Activated T-helper 2 cell treated with anti-CD3 and anti-CD28 coated beads, Interferon-gamma antibody, Interleukin-2, Interleukin-4, amounts not matched to agents 10 μg/mL and 5 μg/mL and 100 μg/mL, durations not matched to agents 14 hours and 24 hours and 36 hours (primary cell): ENCODE data around the gene CD2. TPM values are rescaled to one million over a fixed set of nuclear protein-coding genes. Genes with fewer than 3 reads are reported as not detected.

Source experiments
- DNase-seq: peaks from one replicate; pipeline ENCODE4 v3.0.0; 2021; ENCODE audit warnings: low spot score
- H3K27ac Mint-ChIP-seq: one replicate; pipeline ENCODE4 v1.8.0; 2021; ENCODE audit warnings: mixed read lengths
- H3K27me3 Mint-ChIP-seq: one replicate; pipeline ENCODE4 v1.8.0; 2021; ENCODE audit warnings: low read depth, mixed read lengths
- H3K36me3 Mint-ChIP-seq: one replicate; pipeline ENCODE4 v1.8.0; 2021; ENCODE audit warnings: low read depth, mixed read lengths
- H3K4me1 Mint-ChIP-seq: one replicate; pipeline ENCODE4 v1.8.0; 2021; ENCODE audit warnings: low read depth, mixed read lengths
- H3K4me3 Mint-ChIP-seq: one replicate; pipeline ENCODE4 v1.8.0; 2021; ENCODE audit warnings: low read depth, mild to moderate bottlenecking, moderate library complexity, mixed read lengths
- H3K9me3 Mint-ChIP-seq: one replicate; pipeline ENCODE4 v1.8.0; 2021; ENCODE audit warnings: mixed read lengths
- intact Hi-C: fragments of 100-400 bp; cut with micrococcal nuclease; formaldehyde crosslinking; loops from one replicate; pipeline ENCODE4 v1.15.1; 2023
- total RNA-seq: library from RNA; stranded (reverse); gene quantifications from 2 replicates; pipeline ENCODE4 v1.2.3, GENCODE V29; 2022

CD2 gene
- total RNA-seq, 1 donor from 2014 or later, result 304 TPM

DNA sequence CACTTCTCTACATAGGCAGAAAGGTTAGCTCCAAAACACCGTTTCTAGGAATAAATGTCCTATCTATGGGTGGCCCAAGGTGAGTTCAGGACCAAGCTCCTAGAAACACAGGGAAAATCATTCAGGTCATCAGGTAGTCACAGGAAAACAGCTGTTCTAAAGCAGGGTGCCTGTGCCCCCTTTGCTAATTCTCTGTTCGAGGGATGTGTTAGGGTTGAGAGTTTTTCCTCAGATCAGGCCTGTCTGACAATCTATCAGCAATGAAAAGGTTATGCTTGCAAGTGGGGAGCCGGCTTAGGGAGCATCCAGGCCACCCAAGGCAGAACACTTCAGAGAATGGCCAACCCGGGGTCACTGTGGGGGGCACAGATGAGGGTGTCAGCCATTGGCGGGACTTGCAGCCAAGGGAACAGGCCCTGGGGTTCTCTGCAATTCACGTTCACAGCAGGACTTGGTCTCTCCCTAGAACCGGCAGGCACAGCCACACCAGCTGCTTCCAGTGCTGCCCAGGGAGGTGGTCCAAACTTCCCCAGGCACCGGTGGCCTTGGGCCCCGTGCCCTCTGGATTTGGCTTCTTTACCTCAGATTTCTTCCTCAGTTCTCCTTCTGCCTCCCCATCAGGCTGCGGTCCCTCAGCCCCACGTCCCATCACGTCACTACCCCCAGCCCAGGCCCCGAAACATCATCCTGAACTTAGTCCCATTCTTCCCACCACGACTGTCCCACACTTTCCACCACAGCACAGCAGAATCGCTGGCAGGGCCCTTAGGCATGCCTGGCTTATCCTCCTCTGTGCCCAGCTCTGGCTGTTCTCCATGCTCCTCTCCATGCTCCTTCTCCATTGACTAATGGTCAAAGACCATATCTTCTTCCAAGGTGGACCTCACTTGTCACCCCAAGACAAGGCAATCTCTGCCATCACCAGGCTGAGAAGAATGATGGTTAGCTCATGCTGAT, 11.0 kb downstream of the CD2 start:
- H3K36me3 Mint-ChIP-seq, result peaks cover 98% of the 10 kb centered on the region
- H3K27ac Mint-ChIP-seq, result peak overlapping the region; percentile 100
- no peaks in the 10 kb centered on the region for H3K27me3 Mint-ChIP-seq
- no peak for DNase-seq
- peak overlapping the region; percentile 84 for H3K4me3 Mint-ChIP-seq
- H3K9me3 Mint-ChIP-seq, result no peaks in the 10 kb centered on the region
- intact Hi-C loops, result loop anchor here (1.0 to 5.0 kb wide), 9 partner anchors 28 to 388 kb away; partner anchors contain the start of genes CD101 and TTF2
- H3K4me1 Mint-ChIP-seq, result peaks cover 94% of the 10 kb centered on the region

DNA sequence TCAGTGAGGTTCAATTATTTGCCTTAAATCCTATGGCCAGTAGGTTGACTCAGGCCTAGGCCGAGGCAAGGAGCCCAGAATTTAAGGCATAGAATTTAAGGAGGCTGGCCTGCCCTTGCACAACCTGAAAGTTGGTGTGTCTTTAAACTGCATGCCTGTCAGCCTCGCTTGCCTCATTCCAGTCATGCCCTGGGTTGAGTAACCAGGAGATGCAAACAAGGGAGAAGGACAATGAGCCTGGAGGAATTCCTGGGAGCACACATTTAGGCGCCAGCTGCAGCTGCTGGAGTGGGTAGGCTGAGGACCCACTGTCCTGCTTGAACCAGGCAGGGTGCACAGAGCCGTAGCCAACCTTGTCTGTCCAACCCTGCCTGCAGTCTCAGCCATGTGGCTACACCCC, 11.7 kb downstream of the CD2 start:
- no peaks in the 10 kb centered on the region for H3K27me3 Mint-ChIP-seq
- peak overlapping the region; percentile 73 for H3K4me3 Mint-ChIP-seq
- H3K36me3 Mint-ChIP-seq, result peaks cover 96% of the 10 kb centered on the region
- H3K9me3 Mint-ChIP-seq, result no peaks in the 10 kb centered on the region
- peak overlapping the region; percentile 100 for H3K27ac Mint-ChIP-seq
- peaks cover 96% of the 10 kb centered on the region for H3K4me1 Mint-ChIP-seq
- no peak for DNase-seq
- intact Hi-C loops, result loop anchor here (2.0 to 5.0 kb wide), 3 partner anchors 44 to 261 kb away; no protein-coding TSS in a partner anchor

DNA sequence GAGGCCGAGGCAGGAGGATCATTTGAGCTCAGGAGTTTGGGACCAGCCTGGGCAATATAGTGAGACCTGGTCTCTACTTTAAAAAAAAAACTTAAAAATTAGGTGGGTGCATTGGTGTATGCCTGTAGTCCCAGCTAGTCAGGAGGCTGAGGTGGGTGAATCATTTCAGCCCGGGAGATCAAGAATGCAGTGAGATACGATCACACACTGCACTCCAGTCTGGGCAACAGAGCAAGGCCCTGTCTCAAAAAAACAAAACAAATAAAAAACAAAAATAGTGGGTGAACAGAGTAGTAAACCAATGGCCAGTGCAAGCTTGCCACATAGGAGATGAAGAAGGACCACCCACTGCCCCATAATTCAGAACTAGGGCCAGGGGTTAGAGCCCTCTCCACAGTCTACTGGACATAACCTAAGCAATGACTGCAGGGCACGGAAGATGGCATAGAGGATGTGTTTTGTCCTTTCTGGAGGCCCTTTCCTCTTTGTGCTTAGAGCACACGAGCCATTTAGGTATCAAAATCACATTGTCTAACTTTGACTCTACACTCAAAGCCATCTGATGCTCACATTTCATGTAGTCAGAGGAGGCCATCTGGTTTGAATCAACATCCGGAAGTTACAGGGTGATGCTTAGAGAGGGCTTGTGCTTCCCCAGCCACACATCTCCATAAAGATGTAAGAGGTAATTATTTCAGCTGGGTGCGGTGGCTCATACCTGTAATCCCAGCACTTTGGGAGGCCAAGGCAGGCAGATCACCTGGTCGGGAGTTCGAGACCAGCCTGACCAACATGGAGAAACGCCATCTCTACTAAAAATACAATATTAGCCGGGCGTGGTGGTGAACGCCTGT, 12.6 kb downstream of the CD2 start:
- Mint-ChIP-seq H3K36me3 (peaks cover 93% of the 10 kb centered on the region), H3K27ac (peak overlapping the region; percentile 100), H3K27me3 (no peaks in the 10 kb centered on the region), H3K9me3 (no peaks in the 10 kb centered on the region), H3K4me3 (peak overlapping the region; percentile 56), H3K4me1 (peaks cover 96% of the 10 kb centered on the region)
- DNase-seq, result no peak
- intact Hi-C loops, result loop anchor here (5.0 kb wide), 1 partner anchor 45 kb away; no protein-coding TSS in a partner anchor

DNA sequence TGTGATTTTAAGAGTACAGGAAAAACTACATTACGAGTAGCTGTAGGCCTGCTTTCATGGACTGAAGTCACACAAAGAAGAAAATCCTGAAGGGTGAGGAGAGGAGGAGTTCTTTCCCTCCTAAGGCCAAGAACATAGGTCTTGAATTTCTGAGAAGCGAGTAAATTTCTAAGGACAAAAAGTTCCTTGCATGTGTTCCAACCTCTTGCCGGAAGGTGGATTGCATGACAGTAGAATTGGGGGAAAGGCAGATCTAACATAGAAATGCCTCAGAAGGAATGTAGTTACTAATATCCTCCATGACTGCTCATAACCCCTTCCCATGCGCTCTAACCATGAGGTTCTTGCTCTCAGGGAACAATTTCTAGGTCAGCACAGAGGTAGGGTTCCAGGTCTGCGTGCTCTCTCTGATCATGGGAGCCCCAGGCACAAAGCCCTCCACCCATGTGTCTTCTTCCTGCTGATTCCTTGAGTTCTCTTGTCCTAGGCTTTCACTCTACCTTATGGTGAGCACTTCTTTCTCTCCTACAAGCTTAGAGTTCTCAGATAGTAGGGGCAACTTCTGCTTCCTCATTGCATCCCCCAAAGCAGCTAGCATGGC, 13.7 kb downstream of the CD2 start:
- H3K9me3 Mint-ChIP-seq, result peaks cover 3% of the 10 kb centered on the region
- peak overlapping the region; percentile 100 for H3K27ac Mint-ChIP-seq
- no peak for DNase-seq
- intact Hi-C loops, result loop anchor here (2.0 to 5.0 kb wide), 2 partner anchors 13 to 46 kb away; partner anchors contain the start of gene CD2
- peaks cover 96% of the 10 kb centered on the region for H3K4me1 Mint-ChIP-seq
- peaks cover 92% of the 10 kb centered on the region for H3K36me3 Mint-ChIP-seq
- H3K4me3 Mint-ChIP-seq, result peak overlapping the region; percentile 66
- no peaks in the 10 kb centered on the region for H3K27me3 Mint-ChIP-seq

DNA sequence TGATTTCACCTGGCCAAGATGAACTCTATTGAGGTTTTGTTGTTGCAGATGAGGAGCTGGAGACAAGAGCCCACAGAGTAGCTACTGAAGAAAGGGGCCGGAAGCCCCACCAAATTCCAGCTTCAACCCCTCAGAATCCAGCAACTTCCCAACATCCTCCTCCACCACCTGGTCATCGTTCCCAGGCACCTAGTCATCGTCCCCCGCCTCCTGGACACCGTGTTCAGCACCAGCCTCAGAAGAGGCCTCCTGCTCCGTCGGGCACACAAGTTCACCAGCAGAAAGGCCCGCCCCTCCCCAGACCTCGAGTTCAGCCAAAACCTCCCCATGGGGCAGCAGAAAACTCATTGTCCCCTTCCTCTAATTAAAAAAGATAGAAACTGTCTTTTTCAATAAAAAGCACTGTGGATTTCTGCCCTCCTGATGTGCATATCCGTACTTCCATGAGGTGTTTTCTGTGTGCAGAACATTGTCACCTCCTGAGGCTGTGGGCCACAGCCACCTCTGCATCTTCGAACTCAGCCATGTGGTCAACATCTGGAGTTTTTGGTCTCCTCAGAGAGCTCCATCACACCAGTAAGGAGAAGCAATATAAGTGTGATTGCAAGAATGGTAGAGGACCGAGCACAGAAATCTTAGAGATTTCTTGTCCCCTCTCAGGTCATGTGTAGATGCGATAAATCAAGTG, 14.3 kb downstream of the CD2 start:
- H3K9me3 Mint-ChIP-seq, result peaks cover 9% of the 10 kb centered on the region
- intact Hi-C loops, result loop anchor here (1.0 to 5.0 kb wide), 8 partner anchors 14 to 106 kb away; partner anchors contain the start of gene CD2
- peak overlapping the region; percentile 66 for H3K4me3 Mint-ChIP-seq
- H3K4me1 Mint-ChIP-seq, result peaks cover 95% of the 10 kb centered on the region
- H3K36me3 Mint-ChIP-seq, result peaks cover 92% of the 10 kb centered on the region
- DNase-seq, result no peak
- peak overlapping the region; percentile 100 for H3K27ac Mint-ChIP-seq
- H3K27me3 Mint-ChIP-seq, result no peaks in the 10 kb centered on the region

DNA sequence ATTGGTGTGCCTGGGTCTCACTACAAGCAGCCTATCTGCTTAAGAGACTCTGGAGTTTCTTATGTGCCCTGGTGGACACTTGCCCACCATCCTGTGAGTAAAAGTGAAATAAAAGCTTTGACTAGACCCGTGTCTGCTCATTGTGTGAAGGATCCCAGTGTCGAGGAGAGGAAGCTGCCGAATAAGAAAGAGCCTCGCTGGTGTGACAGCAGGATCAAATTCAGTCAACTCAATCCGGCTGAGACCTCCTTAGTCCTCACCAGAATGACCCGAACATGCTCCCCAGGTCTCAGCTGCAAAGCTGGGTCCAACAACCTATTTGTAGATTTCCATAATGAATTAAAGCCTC, 14.8 kb downstream of the CD2 start:
- Mint-ChIP-seq H3K27ac (peak overlapping the region; percentile 100), H3K9me3 (peaks cover 13% of the 10 kb centered on the region), H3K36me3 (peaks cover 89% of the 10 kb centered on the region), H3K4me3 (peak overlapping the region; percentile 66), H3K4me1 (peaks cover 90% of the 10 kb centered on the region), H3K27me3 (no peaks in the 10 kb centered on the region)
- DNase-seq, result no peak
- intact Hi-C loops, result loop anchor here (1.0 to 5.0 kb wide), 8 partner anchors 14 to 105 kb away; partner anchors contain the start of gene CD2

DNA sequence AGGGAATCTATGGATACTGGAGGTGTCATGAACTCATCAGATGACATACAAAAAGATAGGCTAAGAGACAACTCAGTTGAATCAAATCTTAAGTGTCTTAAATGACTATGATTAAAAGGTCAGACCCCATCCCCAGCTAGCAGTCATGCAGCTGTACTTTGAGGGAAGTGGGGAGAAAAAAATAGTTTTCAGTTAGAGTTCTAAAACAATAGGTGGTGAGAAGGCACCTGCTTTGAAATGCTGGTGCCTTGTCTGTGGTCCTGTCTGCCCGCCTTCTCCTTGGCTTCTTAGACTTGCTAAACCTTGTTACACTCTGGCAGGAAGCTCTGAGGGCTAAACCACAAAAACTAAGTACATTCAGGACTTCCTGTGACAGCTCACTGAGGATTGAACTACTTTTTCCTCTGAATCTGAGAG, 15.3 kb downstream of the CD2 start:
- peak; percentile 74 for DNase-seq
- Mint-ChIP-seq H3K9me3 (peaks cover 17% of the 10 kb centered on the region), H3K27me3 (no peaks in the 10 kb centered on the region), H3K4me1 (peaks cover 89% of the 10 kb centered on the region), H3K27ac (peak overlapping the region; percentile 100), H3K4me3 (peak overlapping the region; percentile 66), H3K36me3 (peaks cover 89% of the 10 kb centered on the region)
- intact Hi-C loops, result loop anchor here (1.0 to 5.0 kb wide), 8 partner anchors 15 to 105 kb away; partner anchors contain the start of gene CD2

DNA sequence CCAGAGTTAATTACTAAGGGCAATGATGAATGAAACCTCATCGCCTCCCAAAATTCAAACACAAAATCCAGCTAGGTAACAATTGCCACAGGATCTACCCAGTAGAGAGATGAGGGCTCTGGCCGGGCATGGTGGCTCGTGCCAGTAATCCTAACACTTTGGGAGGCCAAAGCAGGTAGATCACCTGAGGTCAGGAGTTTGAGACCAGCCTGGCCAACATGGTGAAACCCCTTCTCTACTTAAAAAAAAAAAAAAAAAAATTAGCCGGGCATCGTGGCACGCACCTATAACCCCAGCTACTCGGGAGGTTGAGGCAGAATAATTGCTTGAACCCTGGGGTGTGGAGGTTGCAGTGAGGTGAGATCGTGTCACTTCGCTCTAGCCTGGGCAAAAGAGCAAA, 15.8 kb downstream of the CD2 start:
- peaks cover 85% of the 10 kb centered on the region for H3K4me1 Mint-ChIP-seq
- H3K27me3 Mint-ChIP-seq, result no peaks in the 10 kb centered on the region
- H3K4me3 Mint-ChIP-seq, result peak overlapping the region; percentile 49
- H3K9me3 Mint-ChIP-seq, result peaks cover 18% of the 10 kb centered on the region
- H3K27ac Mint-ChIP-seq, result peak overlapping the region; percentile 100
- no peak for DNase-seq
- peaks cover 87% of the 10 kb centered on the region for H3K36me3 Mint-ChIP-seq
- intact Hi-C loops, result loop anchor here (1.0 to 5.0 kb wide), 8 partner anchors 15 to 104 kb away; partner anchors contain the start of gene CD2

DNA sequence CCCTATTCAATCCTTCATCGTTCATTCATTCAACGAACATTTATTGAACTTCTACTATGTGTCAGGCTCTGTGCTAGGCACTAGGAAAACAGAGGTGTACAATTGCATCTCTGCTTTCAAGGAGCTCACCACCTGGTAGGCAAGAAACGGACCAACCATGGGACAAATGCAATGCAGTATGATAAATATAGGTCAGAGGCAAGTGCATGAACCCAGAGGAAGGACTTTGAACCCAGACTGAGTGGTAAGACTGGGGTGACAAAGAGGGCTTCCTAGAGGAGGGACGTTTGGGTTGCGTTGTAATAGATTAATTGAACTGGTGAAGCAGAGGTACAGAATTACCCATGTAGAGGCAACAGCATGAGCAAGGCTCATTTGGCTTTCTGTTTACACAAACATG, 16.4 kb downstream of the CD2 start:
- H3K4me3 Mint-ChIP-seq, result peak overlapping the region; percentile 26
- no peak for DNase-seq
- intact Hi-C loops, result no loop called here
- peaks cover 86% of the 10 kb centered on the region for H3K36me3 Mint-ChIP-seq
- peaks cover 78% of the 10 kb centered on the region for H3K4me1 Mint-ChIP-seq
- H3K9me3 Mint-ChIP-seq, result peaks cover 18% of the 10 kb centered on the region
- H3K27me3 Mint-ChIP-seq, result no peaks in the 10 kb centered on the region
- peak overlapping the region; percentile 100 for H3K27ac Mint-ChIP-seq

DNA sequence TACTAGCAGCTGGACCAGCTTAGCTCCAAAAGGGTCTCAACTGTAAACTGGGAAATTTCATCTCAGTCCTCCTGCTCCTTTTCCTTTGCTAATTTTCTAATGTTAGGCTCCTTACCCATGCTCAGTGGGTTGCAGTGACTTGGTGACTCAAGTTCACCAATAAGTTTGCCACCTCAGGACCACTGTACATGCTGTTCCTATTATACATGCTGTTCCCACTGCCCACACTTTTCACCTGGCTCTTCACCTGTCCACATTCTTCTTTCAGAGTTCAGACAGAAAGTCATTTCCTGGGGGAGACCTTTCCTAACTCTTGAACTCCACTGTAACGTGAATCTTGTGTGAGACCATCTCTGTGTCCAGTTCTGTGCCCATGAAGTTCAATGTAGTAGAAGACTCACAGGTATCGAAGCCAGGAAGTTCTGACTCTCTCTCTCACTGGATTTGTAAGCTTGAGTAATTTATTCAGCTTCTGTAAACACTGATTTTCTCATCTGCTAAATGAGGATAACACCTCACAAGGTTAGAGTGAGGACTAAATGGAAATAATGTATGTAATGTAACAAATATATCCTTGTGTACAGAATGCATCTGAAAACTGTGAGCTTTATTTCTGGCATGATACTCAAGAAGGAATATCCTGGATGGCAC, 17.9 kb downstream of the CD2 start:
- Mint-ChIP-seq H3K27ac (peak overlapping the region; percentile 100), H3K9me3 (peaks cover 23% of the 10 kb centered on the region), H3K27me3 (no peaks in the 10 kb centered on the region), H3K4me3 (no peak overlapping the region), H3K36me3 (peaks cover 80% of the 10 kb centered on the region), H3K4me1 (peaks cover 65% of the 10 kb centered on the region)
- intact Hi-C loops, result loop anchor here (1.0 kb wide), 1 partner anchor 9 kb away; no protein-coding TSS in a partner anchor
- no peak for DNase-seq

DNA sequence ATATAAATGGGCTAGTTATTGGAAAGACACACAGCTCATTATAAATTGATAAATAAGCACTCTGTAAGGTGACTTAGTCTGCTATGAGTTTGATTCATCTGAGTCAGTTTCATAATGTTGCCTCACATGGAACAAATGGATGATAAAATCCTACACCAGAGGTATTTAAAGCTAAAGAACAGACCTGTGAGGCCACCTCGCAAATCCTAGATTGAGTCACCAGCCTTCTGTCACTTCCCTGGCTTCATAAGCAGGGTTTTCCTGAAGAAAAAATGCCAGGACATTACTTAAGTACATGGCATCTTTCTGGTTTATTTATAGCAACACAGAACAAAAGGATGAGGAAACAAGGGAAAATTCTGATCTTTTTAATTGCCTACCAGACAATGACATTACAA, 18.4 kb downstream of the CD2 start:
- no peak for DNase-seq
- peaks cover 67% of the 10 kb centered on the region for H3K4me1 Mint-ChIP-seq
- no peaks in the 10 kb centered on the region for H3K27me3 Mint-ChIP-seq
- peak overlapping the region; percentile 22 for H3K4me3 Mint-ChIP-seq
- H3K27ac Mint-ChIP-seq, result peak overlapping the region; percentile 100
- H3K9me3 Mint-ChIP-seq, result peaks cover 23% of the 10 kb centered on the region
- H3K36me3 Mint-ChIP-seq, result peaks cover 75% of the 10 kb centered on the region
- intact Hi-C loops, result loop anchor here (1.0 kb wide), 1 partner anchor 9 kb away; no protein-coding TSS in a partner anchor
